ENCODE data around the gene HDHD3. TPM values are rescaled to one million over a fixed set of nuclear protein-coding genes. Genes with fewer than 3 reads are reported as not detected.

HDHD3 gene
- total RNA-seq, 4 donors from 2014 or later = 17.0 to 31.3 (median 25.1) TPM

DNA sequence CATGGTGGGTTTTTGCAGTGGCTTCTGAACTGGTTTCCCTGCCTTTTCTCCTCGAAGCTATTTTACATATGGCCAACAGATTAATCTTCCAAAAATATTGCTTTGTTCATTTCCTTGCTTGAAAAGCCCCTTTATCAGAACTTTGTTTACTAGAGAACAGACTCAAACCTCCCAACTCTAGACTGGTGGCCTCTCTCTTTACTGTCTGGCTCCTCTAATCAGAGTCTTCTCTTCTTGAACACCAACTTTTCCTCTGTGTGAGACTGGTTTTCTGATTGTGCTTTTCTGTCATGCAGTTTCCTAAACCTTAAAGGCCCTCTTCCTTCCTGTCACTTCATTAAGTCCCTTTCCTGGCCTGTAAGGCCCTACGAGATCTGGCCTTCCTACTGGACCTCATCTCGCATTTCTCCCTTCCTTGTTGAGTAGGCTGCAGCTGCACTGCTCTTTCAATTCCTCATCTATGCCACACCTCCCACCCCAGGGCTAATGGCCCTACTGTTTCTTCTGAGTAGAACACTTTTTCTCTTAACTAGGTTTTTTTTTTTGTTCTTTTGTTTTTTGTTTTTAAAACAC lies 39.4 kb upstream of the HDHD3 start:
- 49 to 54% methylated on average over 3 of the region's 3 CpGs for WGBS, 2 donors (ENCODE audit: low coverage in 1 of 2)
- H3K9me3 ChIP-seq = no peaks in the 10 kb centered on the region
- TF ChIP-seq POLR2A (IDR thresholded peaks at IDR 0.05) = no peak
- TF ChIP-seq, protein P1, sequence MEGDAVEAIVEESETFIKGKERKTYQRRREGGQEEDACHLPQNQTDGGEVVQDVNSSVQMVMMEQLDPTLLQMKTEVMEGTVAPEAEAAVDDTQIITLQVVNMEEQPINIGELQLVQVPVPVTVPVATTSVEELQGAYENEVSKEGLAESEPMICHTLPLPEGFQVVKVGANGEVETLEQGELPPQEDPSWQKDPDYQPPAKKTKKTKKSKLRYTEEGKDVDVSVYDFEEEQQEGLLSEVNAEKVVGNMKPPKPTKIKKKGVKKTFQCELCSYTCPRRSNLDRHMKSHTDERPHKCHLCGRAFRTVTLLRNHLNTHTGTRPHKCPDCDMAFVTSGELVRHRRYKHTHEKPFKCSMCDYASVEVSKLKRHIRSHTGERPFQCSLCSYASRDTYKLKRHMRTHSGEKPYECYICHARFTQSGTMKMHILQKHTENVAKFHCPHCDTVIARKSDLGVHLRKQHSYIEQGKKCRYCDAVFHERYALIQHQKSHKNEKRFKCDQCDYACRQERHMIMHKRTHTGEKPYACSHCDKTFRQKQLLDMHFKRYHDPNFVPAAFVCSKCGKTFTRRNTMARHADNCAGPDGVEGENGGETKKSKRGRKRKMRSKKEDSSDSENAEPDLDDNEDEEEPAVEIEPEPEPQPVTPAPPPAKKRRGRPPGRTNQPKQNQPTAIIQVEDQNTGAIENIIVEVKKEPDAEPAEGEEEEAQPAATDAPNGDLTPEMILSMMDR (IDR thresholded peaks at IDR 0.05) = no peak
- TF ChIP-seq POLR2AphosphoS5 (IDR thresholded peaks at IDR 0.05) = no peak
- TF ChIP-seq EP300 (IDR thresholded peaks at IDR 0.05) = no peak
- H3K4me3 ChIP-seq = no peak overlapping the region
- no peak overlapping the region for H3K27ac ChIP-seq
- H3K27me3 ChIP-seq = no peaks in the 10 kb centered on the region
- ATAC-seq = no peak
- H3K4me1 ChIP-seq = peaks cover 0 to 6% (median 0%) of the 10 kb centered on the region in 3 donors
- no peaks in the 10 kb centered on the region for H3K36me3 ChIP-seq

DNA sequence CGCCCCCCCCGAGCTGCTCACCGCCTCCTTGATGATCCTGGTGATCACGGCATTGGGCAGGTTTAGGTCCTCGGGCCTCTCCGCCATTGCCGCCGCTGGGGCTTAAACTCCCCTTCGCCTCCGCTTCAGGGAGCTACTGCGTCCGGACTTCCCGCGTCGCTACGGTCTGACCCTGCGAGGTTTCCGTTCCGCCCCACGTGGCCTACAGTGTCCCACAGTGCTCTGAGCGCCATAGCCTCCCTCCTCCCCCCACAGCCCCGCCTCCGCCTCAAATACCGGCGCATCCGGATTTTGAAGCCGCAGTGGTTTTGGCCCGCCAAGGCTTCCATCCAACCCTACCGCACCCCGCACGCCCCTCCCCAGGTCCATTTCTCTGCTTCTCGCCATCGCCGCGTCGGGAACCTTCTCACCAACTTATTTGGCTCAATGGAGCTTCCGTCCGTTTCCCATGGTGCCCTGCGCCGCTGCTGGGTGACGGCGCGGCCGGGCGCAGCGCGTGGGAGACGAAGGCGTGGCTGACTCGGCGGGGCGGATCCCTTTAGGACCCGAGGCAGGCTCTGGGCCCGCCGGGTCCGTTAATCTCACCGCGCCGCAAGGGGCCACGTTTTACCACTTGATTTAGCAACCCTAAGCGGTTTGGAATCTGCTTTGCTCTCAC lies 33.5 kb upstream of the HDHD3 start, which contains the start of the genes C9orf43 and POLE3:
C9orf43 (plus strand) TSS at position 541 of the 658 bp plus-strand sequence. CDS start 2,747 bp downstream, outside the sequence.
POLE3 (minus strand) TSS at position 469 of the 658 bp plus-strand sequence; CDS start at position 87, 382 bp downstream.
- Histone ChIP-seq H3K36me3 (peaks cover 0 to 25% of the 10 kb centered on the region in 2 donors), H3K27me3 (no peaks in the 10 kb centered on the region), H3K4me3 (peak within 1 kb of the TSS; percentile 73 to 79), H3K27ac (peak within 1 kb of the TSS; percentile 93 to 97 (median 94)), H3K4me1 (peaks cover 2 to 35% (median 4%) of the 10 kb centered on the region in 3 donors), H3K9me3 (no peaks in the 10 kb centered on the region)
- ATAC-seq = peak; percentile 98
- TF ChIP-seq POLR2AphosphoS5 (IDR thresholded peaks at IDR 0.05) = peak; percentile 80
- TF ChIP-seq POLR2A (IDR thresholded peaks at IDR 0.05) = peak; percentile 61 to 71
- TF ChIP-seq, protein P1 (IDR thresholded peaks at IDR 0.05) = peak in 1 of 4 experiments; percentile 5
- TF ChIP-seq EP300 (IDR thresholded peaks at IDR 0.05) = no peak
- 1 to 2% methylated on average over 15 to 20 of the region's 61 CpGs for WGBS, 2 donors (ENCODE audit: low coverage in 1 of 2)

DNA sequence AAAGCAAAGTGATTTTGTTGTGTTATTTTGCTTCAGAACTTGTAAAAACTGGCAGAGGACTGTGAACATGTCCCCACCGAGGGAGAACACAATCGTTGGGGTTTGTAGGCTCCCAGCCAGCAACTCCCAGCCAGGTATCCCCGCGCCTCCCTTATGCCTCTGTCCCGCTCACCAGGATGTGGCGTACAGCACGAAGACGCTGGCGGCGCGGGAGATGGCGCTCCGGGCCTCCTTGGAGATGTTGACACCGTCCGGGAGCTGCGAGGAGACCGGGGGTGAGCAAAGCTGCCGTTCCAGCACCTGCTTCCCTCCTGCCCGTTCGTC lies 33.1 kb upstream of the HDHD3 start:
- peaks cover 2 to 35% (median 4%) of the 10 kb centered on the region in 3 donors for H3K4me1 ChIP-seq
- no peak for ATAC-seq
- H3K36me3 ChIP-seq = peaks cover 0 to 25% of the 10 kb centered on the region in 2 donors
- no peaks in the 10 kb centered on the region for H3K27me3 ChIP-seq
- H3K4me3 ChIP-seq = peak overlapping the region; percentile 73 to 79
- H3K27ac ChIP-seq = peak overlapping the region; percentile 93 to 97 (median 94)
- WGBS, 2 donors (ENCODE audit: low coverage in 1 of 2) = no CpG with 5 or more reads among the region's 20 CpGs
- TF ChIP-seq POLR2AphosphoS5 (IDR thresholded peaks at IDR 0.05) (no peak), EP300 (IDR thresholded peaks at IDR 0.05) (no peak), POLR2A (IDR thresholded peaks at IDR 0.05) (no peak)
- TF ChIP-seq, protein P1 (IDR thresholded peaks at IDR 0.05) = no peak
- H3K9me3 ChIP-seq = no peaks in the 10 kb centered on the region

DNA sequence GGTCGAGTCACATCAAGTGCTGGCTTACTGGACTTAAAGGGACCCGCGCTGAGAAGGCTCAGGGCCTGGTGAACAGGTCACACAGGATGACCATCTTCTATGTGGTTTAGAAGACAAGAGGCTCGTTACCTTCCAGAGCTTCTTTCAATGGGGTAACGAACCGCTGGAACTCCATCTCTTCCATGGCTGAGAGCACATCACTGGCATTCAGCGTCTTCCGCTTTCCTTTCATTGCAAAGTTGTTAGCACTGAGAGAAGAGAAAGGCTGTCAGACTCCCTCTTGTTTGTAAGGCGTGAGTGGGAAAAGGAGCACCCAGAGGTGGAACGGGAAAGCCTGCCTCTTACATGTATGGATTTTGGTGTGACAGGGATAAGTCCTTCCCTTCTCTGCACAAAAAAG lies 32.7 kb upstream of the HDHD3 start:
- WGBS, 2 donors (ENCODE audit: low coverage in 1 of 2) = 48 to 52% methylated on average over 3 to 10 of the region's 10 CpGs
- H3K27ac ChIP-seq = peak overlapping the region; percentile 93 to 97 (median 94)
- peak overlapping the region; percentile 73 to 79 for H3K4me3 ChIP-seq
- H3K9me3 ChIP-seq = no peaks in the 10 kb centered on the region
- H3K4me1 ChIP-seq = peaks cover 2 to 35% (median 4%) of the 10 kb centered on the region in 3 donors
- H3K36me3 ChIP-seq = peaks cover 0 to 25% of the 10 kb centered on the region in 2 donors
- TF ChIP-seq POLR2A (IDR thresholded peaks at IDR 0.05) (no peak), POLR2AphosphoS5 (IDR thresholded peaks at IDR 0.05) (no peak), EP300 (IDR thresholded peaks at IDR 0.05) (no peak)
- TF ChIP-seq, protein P1 (IDR thresholded peaks at IDR 0.05) = no peak
- no peaks in the 10 kb centered on the region for H3K27me3 ChIP-seq
- no peak for ATAC-seq
